Skeletal muscle satellite cell (primary cell): ENCODE results near the gene LRRC37A2.
"Not testable (repeated sequence)": the region's sequence is repeated elsewhere in the genome, so short reads cannot be mapped to it uniquely, and the experiment has no call there.

Experiments
- H3K27me3 ChIP-seq: 2 replicates; pipeline ENCODE4 v1.7.0; 2013; ENCODE audit warnings: low read length; ENCODE audit not compliant: control insufficient read depth, insufficient read depth
- H3K36me3 ChIP-seq: 2 replicates; pipeline ENCODE4 v1.7.0; 2013; ENCODE audit warnings: mild to moderate bottlenecking, control low read depth, low read length; ENCODE audit not compliant: insufficient read depth
- H3K4me1 ChIP-seq: 2 replicates; pipeline ENCODE4 v1.7.0; 2013; ENCODE audit warnings: low read length; ENCODE audit not compliant: control insufficient read depth, insufficient read depth
- H3K4me2 ChIP-seq: 2 replicates; pipeline ENCODE4 v1.7.0; 2013; ENCODE audit warnings: mild to moderate bottlenecking, low read length
- H3K4me3 ChIP-seq: 2 replicates; pipeline ENCODE4 v1.7.0; 2013; ENCODE audit warnings: low read length
- H3K9ac ChIP-seq: 2 replicates; pipeline ENCODE4 v1.7.0; 2013; ENCODE audit warnings: mild to moderate bottlenecking, low read depth, low read length, moderate library complexity
- H3K9me3 ChIP-seq: replicated peaks from 2 replicates; pipeline ENCODE4 v1.7.0; 2013; ENCODE audit warnings: mild to moderate bottlenecking, control low read depth, low read length

LRRC37A2 gene

GRCh38 chr17:46560048-46560447 is 47.8 kb downstream of the LRRC37A2 start:
- H3K9me3 ChIP-seq, H3K4me1 ChIP-seq: not testable (repeated sequence)

GRCh38 chr17:46566284-46566683 is 54.0 kb downstream of the LRRC37A2 start:
- not testable (repeated sequence) for H3K4me3 ChIP-seq, H3K4me2 ChIP-seq, H3K27me3 ChIP-seq, H3K9ac ChIP-seq, H3K9me3 ChIP-seq, H3K36me3 ChIP-seq, H3K4me1 ChIP-seq

More at GRCh38 chr17:46560048-46560447, 47.8 kb downstream of the LRRC37A2 start:
- H3K9ac ChIP-seq, H3K4me2 ChIP-seq, H3K27me3 ChIP-seq, H3K36me3 ChIP-seq, H3K4me3 ChIP-seq: not testable (repeated sequence)

GRCh38 chr17:46566980-46567379 is 54.7 kb downstream of the LRRC37A2 start:
- not testable (repeated sequence) for H3K4me1 ChIP-seq, H3K27me3 ChIP-seq, H3K4me2 ChIP-seq, H3K9me3 ChIP-seq, H3K36me3 ChIP-seq, H3K9ac ChIP-seq, H3K4me3 ChIP-seq

GRCh38 chr17:46571796-46572195 is 59.5 kb downstream of the LRRC37A2 start:
- H3K9me3 ChIP-seq, H3K4me3 ChIP-seq, H3K9ac ChIP-seq, H3K4me1 ChIP-seq, H3K27me3 ChIP-seq, H3K4me2 ChIP-seq, H3K36me3 ChIP-seq: not testable (repeated sequence)

- H3K9ac ChIP-seq, H3K4me1 ChIP-seq, H3K27me3 ChIP-seq, H3K36me3 ChIP-seq, H3K9me3 ChIP-seq, H3K4me3 ChIP-seq: not testable (repeated sequence)
- H3K4me2 ChIP-seq = peak within 1 kb of the TSS; percentile 52
Observed at GRCh38 chr17:46579083-46580075, 67.1 kb downstream of the LRRC37A2 start, which contains the start of gene ARL17A. ARL17A (minus strand) TSS chr17:46579691; CDS start chr17:46576322, 3,369 bp downstream.

- H3K4me3 ChIP-seq, H3K9me3 ChIP-seq, H3K9ac ChIP-seq, H3K4me1 ChIP-seq, H3K27me3 ChIP-seq, H3K36me3 ChIP-seq: not testable (repeated sequence)
- peak overlapping the region; percentile 52 for H3K4me2 ChIP-seq
Observed at GRCh38 chr17:46580082-46580481, 67.8 kb downstream of the LRRC37A2 start.

GRCh38 chr17:46585444-46585843 is 73.2 kb downstream of the LRRC37A2 start:
- not testable (repeated sequence) for H3K4me1 ChIP-seq, H3K9ac ChIP-seq, H3K9me3 ChIP-seq, H3K4me2 ChIP-seq, H3K36me3 ChIP-seq, H3K27me3 ChIP-seq, H3K4me3 ChIP-seq

- H3K9ac ChIP-seq, H3K27me3 ChIP-seq, H3K9me3 ChIP-seq, H3K4me2 ChIP-seq, H3K4me3 ChIP-seq, H3K36me3 ChIP-seq, H3K4me1 ChIP-seq: not testable (repeated sequence)
Observed at GRCh38 chr17:46590157-46591146, 78.2 kb downstream of the LRRC37A2 start, which contains the start of gene NSF. NSF (plus strand) TSS chr17:46590669; CDS start chr17:46590776, 107 bp downstream.

GRCh38 chr17:46591332-46591731 is 79.1 kb downstream of the LRRC37A2 start:
- H3K4me2 ChIP-seq, H3K36me3 ChIP-seq, H3K27me3 ChIP-seq, H3K4me3 ChIP-seq, H3K9ac ChIP-seq, H3K9me3 ChIP-seq, H3K4me1 ChIP-seq: not testable (repeated sequence)

- H3K4me2 ChIP-seq, H3K4me3 ChIP-seq, H3K9ac ChIP-seq, H3K36me3 ChIP-seq, H3K27me3 ChIP-seq, H3K4me1 ChIP-seq, H3K9me3 ChIP-seq: not testable (repeated sequence)
Observed at GRCh38 chr17:46598344-46598931, 86.2 kb downstream of the LRRC37A2 start.

GRCh38 chr17:46600767-46601166 is 88.5 kb downstream of the LRRC37A2 start:
- H3K36me3 ChIP-seq, H3K9ac ChIP-seq, H3K4me3 ChIP-seq: not testable (repeated sequence)

More at GRCh38 chr17:46600767-46601166, 88.5 kb downstream of the LRRC37A2 start:
- H3K27me3 ChIP-seq, H3K9me3 ChIP-seq, H3K4me2 ChIP-seq, H3K4me1 ChIP-seq: not testable (repeated sequence)
